ENCODE results near the gene IFNL2.

IFNL2 gene

DNA sequence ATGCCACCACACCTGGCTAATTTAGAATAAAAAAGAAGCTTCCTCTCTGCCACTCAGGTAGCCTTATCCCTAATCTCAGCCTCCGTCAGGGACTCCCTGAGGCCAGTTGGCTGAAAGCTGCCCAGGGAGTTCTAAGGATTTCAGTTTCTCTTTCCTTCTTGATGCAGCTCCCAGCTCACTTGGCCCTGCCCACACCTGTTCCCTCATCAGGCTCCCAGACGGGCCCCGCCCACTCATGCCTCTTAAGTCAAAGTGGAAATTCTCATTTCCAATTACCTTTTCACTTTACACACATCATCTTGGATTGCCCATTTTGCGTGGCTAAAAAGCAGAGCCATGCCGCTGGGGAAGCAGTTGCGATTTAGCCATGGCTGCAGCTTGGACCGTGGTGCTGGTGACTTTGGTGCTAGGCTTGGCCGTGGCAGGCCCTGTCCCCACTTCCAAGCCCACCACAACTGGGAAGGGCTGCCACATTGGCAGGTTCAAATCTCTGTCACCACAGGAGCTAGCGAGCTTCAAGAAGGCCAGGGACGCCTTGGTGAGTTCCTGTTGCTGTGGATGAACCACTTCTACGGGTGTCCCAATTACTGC is 28.0 kb downstream of the IFNL2 start, which contains the start of gene IFNL1:
TSS of gene IFNL1 (plus strand) at position 353 of the 591 bp plus-strand sequence. CDS start at position 368, 15 bp downstream.
- Histone ChIP-seq H3K36me3 (replicated peaks; ENCODE audit: low read depth, low read length) (peaks cover under 1% of the 10 kb centered on the region), H4K20me1 (ENCODE audit: insufficient read depth, low read length) (no peaks in the 10 kb centered on the region), H3K9me3 (ENCODE audit: insufficient read depth, low read length) (peaks cover 4% of the 10 kb centered on the region), H3K9ac (ENCODE audit: low read length) (no peak within 1 kb of the TSS), H3K4me3 (ENCODE audit: low read length) (no peak within 1 kb of the TSS), H3K27ac (ENCODE audit: low read length) (no peak within 1 kb of the TSS), H3K4me2 (ENCODE audit: low read length) (no peak within 1 kb of the TSS), H3K4me1 (ENCODE audit: low read length) (peaks cover 10% of the 10 kb centered on the region), H3K27me3 (ENCODE audit: low read depth, low read length) (no peaks in the 10 kb centered on the region), H3K79me2 (ENCODE audit: low read length) (no peaks in the 10 kb centered on the region), H2AFZ (ENCODE audit: low read depth, low read length) (no peak within 1 kb of the TSS)
- TF ChIP-seq, protein P1, sequence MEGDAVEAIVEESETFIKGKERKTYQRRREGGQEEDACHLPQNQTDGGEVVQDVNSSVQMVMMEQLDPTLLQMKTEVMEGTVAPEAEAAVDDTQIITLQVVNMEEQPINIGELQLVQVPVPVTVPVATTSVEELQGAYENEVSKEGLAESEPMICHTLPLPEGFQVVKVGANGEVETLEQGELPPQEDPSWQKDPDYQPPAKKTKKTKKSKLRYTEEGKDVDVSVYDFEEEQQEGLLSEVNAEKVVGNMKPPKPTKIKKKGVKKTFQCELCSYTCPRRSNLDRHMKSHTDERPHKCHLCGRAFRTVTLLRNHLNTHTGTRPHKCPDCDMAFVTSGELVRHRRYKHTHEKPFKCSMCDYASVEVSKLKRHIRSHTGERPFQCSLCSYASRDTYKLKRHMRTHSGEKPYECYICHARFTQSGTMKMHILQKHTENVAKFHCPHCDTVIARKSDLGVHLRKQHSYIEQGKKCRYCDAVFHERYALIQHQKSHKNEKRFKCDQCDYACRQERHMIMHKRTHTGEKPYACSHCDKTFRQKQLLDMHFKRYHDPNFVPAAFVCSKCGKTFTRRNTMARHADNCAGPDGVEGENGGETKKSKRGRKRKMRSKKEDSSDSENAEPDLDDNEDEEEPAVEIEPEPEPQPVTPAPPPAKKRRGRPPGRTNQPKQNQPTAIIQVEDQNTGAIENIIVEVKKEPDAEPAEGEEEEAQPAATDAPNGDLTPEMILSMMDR (IDR thresholded peaks at IDR 0.05; ENCODE audit: low read depth, low read length) = no peak
- TF ChIP-seq EZH2phosphoT487 (IDR thresholded peaks at IDR 0.05; ENCODE audit: low read depth) = no peak

DNA sequence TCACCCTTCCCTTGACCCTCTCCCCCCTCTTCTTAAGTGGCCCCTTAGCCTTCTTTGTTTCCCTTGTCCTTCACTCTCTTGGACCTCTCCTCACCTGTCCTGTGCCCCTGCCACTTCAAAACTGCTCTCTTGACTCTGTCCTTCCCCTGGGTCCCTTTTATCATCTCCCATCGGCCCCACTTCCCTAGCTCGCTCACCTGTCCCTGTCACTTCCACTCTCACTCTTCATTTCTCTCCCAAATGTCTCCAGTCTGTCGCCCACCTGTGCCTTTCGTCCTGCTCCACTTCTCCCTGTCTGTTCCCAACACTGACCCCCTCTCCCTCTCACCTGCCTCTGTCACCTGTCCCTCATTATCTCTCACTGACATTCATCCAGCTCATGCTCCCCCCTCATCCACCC is 28.7 kb downstream of the IFNL2 start:
- Histone ChIP-seq H3K4me2 (ENCODE audit: low read length) (no peak overlapping the region), H3K27me3 (ENCODE audit: low read depth, low read length) (no peaks in the 10 kb centered on the region), H3K36me3 (replicated peaks; ENCODE audit: low read depth, low read length) (no peaks in the 10 kb centered on the region), H3K9ac (ENCODE audit: low read length) (no peak overlapping the region), H3K79me2 (ENCODE audit: low read length) (no peaks in the 10 kb centered on the region), H3K27ac (ENCODE audit: low read length) (no peak overlapping the region), H3K9me3 (ENCODE audit: insufficient read depth, low read length) (no peaks in the 10 kb centered on the region), H4K20me1 (ENCODE audit: insufficient read depth, low read length) (no peaks in the 10 kb centered on the region), H3K4me3 (ENCODE audit: low read length) (no peak overlapping the region), H2AFZ (ENCODE audit: low read depth, low read length) (no peak overlapping the region), H3K4me1 (ENCODE audit: low read length) (peaks cover 10% of the 10 kb centered on the region)
- TF ChIP-seq, protein P1 (IDR thresholded peaks at IDR 0.05; ENCODE audit: low read depth, low read length) = no peak
- TF ChIP-seq EZH2phosphoT487 (IDR thresholded peaks at IDR 0.05; ENCODE audit: low read depth) = no peak

DNA sequence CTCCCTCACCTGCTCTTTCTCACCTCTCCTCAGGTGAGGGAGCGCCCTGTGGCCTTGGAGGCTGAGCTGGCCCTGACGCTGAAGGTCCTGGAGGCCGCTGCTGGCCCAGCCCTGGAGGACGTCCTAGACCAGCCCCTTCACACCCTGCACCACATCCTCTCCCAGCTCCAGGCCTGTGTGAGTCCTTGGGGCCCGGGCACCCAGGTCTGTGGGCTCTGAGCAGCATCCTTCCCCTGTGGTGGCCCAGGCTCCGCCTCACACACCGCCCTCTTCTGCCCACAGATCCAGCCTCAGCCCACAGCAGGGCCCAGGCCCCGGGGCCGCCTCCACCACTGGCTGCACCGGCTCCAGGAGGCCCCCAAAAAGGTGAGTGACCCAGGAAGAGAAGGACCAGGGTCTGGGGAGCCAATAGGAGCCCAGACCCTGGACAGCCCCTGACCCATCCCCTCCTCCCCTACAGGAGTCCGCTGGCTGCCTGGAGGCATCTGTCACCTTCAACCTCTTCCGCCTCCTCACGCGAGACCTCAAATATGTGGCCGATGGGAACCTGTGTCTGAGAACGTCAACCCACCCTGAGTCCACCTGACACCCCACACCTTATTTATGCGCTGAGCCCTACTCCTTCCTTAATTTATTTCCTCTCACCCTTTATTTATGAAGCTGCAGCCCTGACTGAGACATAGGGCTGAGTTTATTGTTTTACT is 29.9 kb downstream of the IFNL2 start:
- no peak overlapping the region for H3K27ac ChIP-seq (ENCODE audit: low read length)
- no peaks in the 10 kb centered on the region for H3K9me3 ChIP-seq (ENCODE audit: insufficient read depth, low read length)
- H3K36me3 ChIP-seq (replicated peaks; ENCODE audit: low read depth, low read length) = no peaks in the 10 kb centered on the region
- H3K4me1 ChIP-seq (ENCODE audit: low read length) = peaks cover 10% of the 10 kb centered on the region
- no peak for TF ChIP-seq EZH2phosphoT487 (IDR thresholded peaks at IDR 0.05; ENCODE audit: low read depth)
- TF ChIP-seq, protein P1 (IDR thresholded peaks at IDR 0.05; ENCODE audit: low read depth, low read length) = no peak
- H2AFZ ChIP-seq (ENCODE audit: low read depth, low read length) = no peak overlapping the region
- no peak overlapping the region for H3K9ac ChIP-seq (ENCODE audit: low read length)
- H3K4me3 ChIP-seq (ENCODE audit: low read length) = no peak overlapping the region
- H3K27me3 ChIP-seq (ENCODE audit: low read depth, low read length) = no peaks in the 10 kb centered on the region
- H3K4me2 ChIP-seq (ENCODE audit: low read length) = no peak overlapping the region
- H3K79me2 ChIP-seq (ENCODE audit: low read length) = no peaks in the 10 kb centered on the region
- no peaks in the 10 kb centered on the region for H4K20me1 ChIP-seq (ENCODE audit: insufficient read depth, low read length)

DNA sequence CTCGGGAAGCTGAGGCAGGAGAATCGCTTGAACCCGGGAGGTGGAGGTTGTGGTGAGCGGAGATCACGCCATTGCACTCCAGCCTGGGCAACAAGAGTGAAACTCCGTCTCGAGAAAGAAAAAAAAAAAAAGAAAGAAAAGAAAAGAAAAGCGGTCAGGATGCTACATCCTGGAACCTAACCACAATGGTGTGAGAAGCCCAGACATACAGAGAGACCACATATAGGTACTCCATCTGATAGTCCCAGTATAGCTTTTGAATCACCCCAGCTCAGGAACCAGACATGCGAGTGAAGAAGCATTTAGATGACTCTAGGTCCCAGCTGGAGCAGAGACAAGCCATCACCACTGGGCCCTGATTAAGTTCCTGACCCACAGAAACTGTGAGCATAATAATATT is 31.2 kb downstream of the IFNL2 start:
- Histone ChIP-seq H4K20me1 (ENCODE audit: insufficient read depth, low read length) (no peaks in the 10 kb centered on the region), H3K4me2 (ENCODE audit: low read length) (no peak overlapping the region), H2AFZ (ENCODE audit: low read depth, low read length) (no peak overlapping the region), H3K36me3 (replicated peaks; ENCODE audit: low read depth, low read length) (no peaks in the 10 kb centered on the region), H3K9me3 (ENCODE audit: insufficient read depth, low read length) (no peaks in the 10 kb centered on the region), H3K27ac (ENCODE audit: low read length) (no peak overlapping the region), H3K27me3 (ENCODE audit: low read depth, low read length) (no peaks in the 10 kb centered on the region), H3K4me3 (ENCODE audit: low read length) (no peak overlapping the region), H3K9ac (ENCODE audit: low read length) (no peak overlapping the region), H3K4me1 (ENCODE audit: low read length) (peaks cover 7% of the 10 kb centered on the region), H3K79me2 (ENCODE audit: low read length) (no peaks in the 10 kb centered on the region)
- no peak for TF ChIP-seq EZH2phosphoT487 (IDR thresholded peaks at IDR 0.05; ENCODE audit: low read depth)
- TF ChIP-seq, protein P1 (IDR thresholded peaks at IDR 0.05; ENCODE audit: low read depth, low read length) = no peak

Data from OCI-LY3 (cell line).